ENCODE results near the gene MOCOS.

MOCOS gene

DNA sequence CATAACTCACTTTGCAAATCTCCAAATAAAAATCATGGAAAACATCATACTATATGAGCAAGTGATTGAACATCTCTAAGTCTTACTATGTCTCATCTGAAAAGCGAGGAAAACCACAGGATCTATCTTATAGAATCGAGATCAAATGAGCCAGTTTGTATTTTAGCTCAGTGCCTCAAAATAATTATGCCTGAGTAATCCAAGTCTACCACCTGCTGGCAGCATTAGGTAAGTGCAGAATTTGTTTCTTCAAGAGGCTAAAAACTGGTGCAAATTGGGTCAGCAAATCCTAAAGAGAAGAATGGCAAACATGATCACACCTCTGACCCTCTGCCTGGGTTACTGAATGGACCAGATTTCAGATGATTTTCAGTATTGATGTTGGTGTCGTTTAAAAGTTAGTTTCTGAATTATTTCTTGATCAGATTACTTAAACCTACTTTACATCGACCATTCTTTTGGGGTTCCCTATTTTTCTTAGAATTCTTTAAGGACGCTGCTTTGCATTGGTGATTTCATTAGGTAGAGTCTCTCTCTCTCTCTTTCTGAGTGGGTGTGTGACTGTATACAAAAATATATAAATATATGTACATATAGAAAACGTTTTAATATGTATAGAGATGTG, 97.5 kb downstream of the MOCOS start:
- DNase-seq: peak; percentile 58
- no peaks in the 10 kb centered on the region for H3K9me3 Mint-ChIP-seq
- CTCF ChIA-PET: interaction anchor here (0.6 to 5.8 kb wide), 13 partner anchors 8 to 898 kb away, joined by 3 to 76 read pairs (median 4); partner anchors contain the start of gene SLC39A6
- H3K36me3 Mint-ChIP-seq: no peaks in the 10 kb centered on the region
- no peak overlapping the region for H3K27ac Mint-ChIP-seq
- H3K4me1 Mint-ChIP-seq: no peaks in the 10 kb centered on the region
- H3K4me3 Mint-ChIP-seq: no peak overlapping the region
- peaks cover 33% of the 10 kb centered on the region for H3K27me3 Mint-ChIP-seq

GRCh38 chr18:36287653-36288052, 100.4 kb downstream of the MOCOS start:
- no peaks in the 10 kb centered on the region for H3K4me1 Mint-ChIP-seq
- no peaks in the 10 kb centered on the region for H3K9me3 Mint-ChIP-seq
- peaks cover 30% of the 10 kb centered on the region for H3K27me3 Mint-ChIP-seq
- H3K36me3 Mint-ChIP-seq: no peaks in the 10 kb centered on the region
- no peak overlapping the region for H3K4me3 Mint-ChIP-seq
- no peak for DNase-seq
- CTCF ChIA-PET: interaction anchor here (0.6 to 5.8 kb wide), 2 partner anchors 191 to 271 kb away, joined by 3 to 76 read pairs; no protein-coding TSS in a partner anchor
- H3K27ac Mint-ChIP-seq: no peak overlapping the region

DNA sequence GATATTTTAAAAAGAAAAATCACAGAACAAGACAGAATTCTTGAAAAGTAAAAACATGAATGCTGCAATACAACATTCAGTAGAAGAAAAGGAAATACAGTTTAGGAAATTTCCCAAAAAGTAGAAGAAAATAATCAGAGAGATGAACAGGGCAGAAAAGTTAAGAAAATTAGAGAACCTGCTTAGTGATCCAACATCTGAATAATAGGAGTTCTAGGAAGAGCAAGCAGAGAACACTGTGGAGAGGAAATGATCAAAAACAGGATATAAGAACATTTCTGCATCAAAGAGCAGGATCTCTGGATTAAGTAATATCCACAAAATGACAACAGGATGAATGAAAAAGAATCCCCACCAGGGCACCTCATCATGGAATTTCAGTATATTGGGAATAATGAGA, 101.4 kb downstream of the MOCOS start:
- CTCF ChIA-PET: no interaction called here
- Mint-ChIP-seq H3K27me3 (peaks cover 27% of the 10 kb centered on the region), H3K36me3 (no peaks in the 10 kb centered on the region), H3K27ac (no peak overlapping the region), H3K4me3 (no peak overlapping the region), H3K9me3 (no peaks in the 10 kb centered on the region), H3K4me1 (no peaks in the 10 kb centered on the region)
- no peak for DNase-seq

GRCh38 chr18:36294031-36294430, 106.7 kb downstream of the MOCOS start:
- Mint-ChIP-seq H3K27ac (no peak overlapping the region), H3K36me3 (peaks cover under 1% of the 10 kb centered on the region), H3K9me3 (no peaks in the 10 kb centered on the region), H3K4me1 (no peaks in the 10 kb centered on the region), H3K4me3 (no peak overlapping the region), H3K27me3 (peaks cover 25% of the 10 kb centered on the region)
- CTCF ChIA-PET: interaction anchor here (1.7 kb wide), 1 partner anchor 9 kb away, joined by 4 read pairs; no protein-coding TSS in a partner anchor
- DNase-seq: no peak

GRCh38 chr18:36295214-36295613, 107.9 kb downstream of the MOCOS start:
- CTCF ChIA-PET: no interaction called here
- Mint-ChIP-seq H3K27ac (no peak overlapping the region), H3K9me3 (no peaks in the 10 kb centered on the region), H3K4me1 (no peaks in the 10 kb centered on the region), H3K4me3 (no peak overlapping the region), H3K27me3 (peaks cover 31% of the 10 kb centered on the region), H3K36me3 (peaks cover 2% of the 10 kb centered on the region)
- no peak for DNase-seq

GRCh38 chr18:36295880-36296301, 108.6 kb downstream of the MOCOS start:
- no peak for DNase-seq
- H3K27ac Mint-ChIP-seq: no peak overlapping the region
- CTCF ChIA-PET: interaction anchor here (0.6 kb wide), 1 partner anchor 1116 kb away, joined by 3 read pairs; no protein-coding TSS in a partner anchor
- H3K4me3 Mint-ChIP-seq: no peak overlapping the region
- H3K36me3 Mint-ChIP-seq: peaks cover 2% of the 10 kb centered on the region
- H3K9me3 Mint-ChIP-seq: no peaks in the 10 kb centered on the region
- H3K27me3 Mint-ChIP-seq: peaks cover 38% of the 10 kb centered on the region
- H3K4me1 Mint-ChIP-seq: no peaks in the 10 kb centered on the region

GRCh38 chr18:36296650-36297416, 109.5 kb downstream of the MOCOS start:
- no peak overlapping the region for H3K27ac Mint-ChIP-seq
- peaks cover 41% of the 10 kb centered on the region for H3K27me3 Mint-ChIP-seq

DNA sequence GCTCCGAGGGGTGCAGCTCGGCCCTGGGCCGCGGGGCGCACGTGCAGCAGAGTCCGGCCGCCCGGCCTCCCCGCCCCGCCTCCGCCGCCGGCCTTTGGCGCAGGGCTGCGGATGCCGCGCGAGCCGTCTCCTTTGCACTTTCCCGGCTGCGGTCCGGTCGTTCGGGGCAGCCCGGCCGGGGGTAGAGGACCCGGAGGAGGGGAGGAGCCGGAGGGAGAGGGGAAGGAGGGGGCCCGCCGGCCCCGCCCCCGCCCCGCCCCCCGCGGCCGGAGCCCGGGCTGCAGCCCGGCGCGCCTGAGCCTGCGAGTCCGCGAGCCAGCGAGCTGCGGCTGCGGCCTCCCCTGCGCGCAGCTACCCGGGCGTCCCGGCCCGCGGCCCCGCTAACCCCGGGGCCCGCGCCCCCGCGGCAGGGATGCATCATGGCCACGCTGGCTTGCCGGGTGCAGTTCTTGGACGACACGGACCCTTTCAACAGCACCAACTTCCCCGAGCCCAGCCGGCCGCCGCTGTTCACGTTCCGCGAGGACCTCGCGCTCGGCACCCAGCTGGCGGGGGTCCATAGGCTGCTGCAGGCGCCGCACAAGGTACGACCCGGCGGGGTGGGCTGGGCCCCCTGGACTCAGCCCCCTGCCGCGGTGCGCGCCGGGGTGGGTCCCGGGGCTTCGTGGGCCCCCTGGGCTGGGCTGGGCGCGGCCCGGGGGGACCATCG, 110.3 kb downstream of the MOCOS start, which contains the start of gene FHOD3:
TSS of gene FHOD3 (plus strand) at position 297 of the 709 bp plus-strand sequence. CDS start at position 420, 123 bp downstream.
- Mint-ChIP-seq H3K4me1 (no peaks in the 10 kb centered on the region), H3K4me3 (no peak within 1 kb of the TSS), H3K9me3 (no peaks in the 10 kb centered on the region), H3K27ac (no peak within 1 kb of the TSS), H3K36me3 (peaks cover 2% of the 10 kb centered on the region), H3K27me3 (peaks cover 44% of the 10 kb centered on the region)
- DNase-seq: peak; percentile 25
- CTCF ChIA-PET: no interaction called here

More at GRCh38 chr18:36296650-36297416, 109.5 kb downstream of the MOCOS start:
- peak; percentile 22 for DNase-seq
- Mint-ChIP-seq H3K9me3 (no peaks in the 10 kb centered on the region), H3K4me1 (no peaks in the 10 kb centered on the region), H3K36me3 (peaks cover 2% of the 10 kb centered on the region), H3K4me3 (no peak overlapping the region)
- CTCF ChIA-PET: no interaction called here

DNA sequence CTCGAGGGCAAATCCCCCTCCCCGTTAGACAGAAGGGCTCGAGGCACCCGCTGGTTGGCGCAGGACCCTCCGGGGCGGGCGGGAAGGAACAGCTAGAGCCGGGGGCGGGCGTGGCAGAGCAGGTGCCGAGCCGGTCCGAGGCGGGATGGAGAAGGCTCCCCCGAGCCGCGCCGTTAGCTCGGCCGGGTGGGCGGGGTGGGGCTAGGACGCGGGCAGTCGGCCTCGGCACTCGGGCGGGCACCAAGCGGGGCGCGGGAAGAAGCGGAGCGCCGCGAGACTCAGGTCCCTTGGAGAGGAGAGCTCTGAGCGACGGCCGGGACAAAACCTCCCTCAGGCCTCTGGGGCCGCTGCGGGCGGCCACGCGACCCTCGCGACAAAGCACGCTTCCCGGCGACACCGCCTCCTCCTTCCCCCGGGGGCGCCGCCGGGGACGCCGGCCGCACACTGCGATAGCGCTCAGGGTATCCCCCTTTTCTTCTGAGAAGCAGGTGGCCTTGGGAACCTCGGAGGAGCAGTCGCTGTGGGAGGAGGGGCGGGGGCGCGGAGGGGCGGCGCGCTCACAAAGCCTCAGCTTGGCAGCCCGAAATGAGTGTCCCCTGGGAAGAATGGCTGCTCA, 110.9 kb downstream of the MOCOS start:
- Mint-ChIP-seq H3K27ac (no peak overlapping the region), H3K9me3 (no peaks in the 10 kb centered on the region), H3K36me3 (peaks cover 2% of the 10 kb centered on the region), H3K27me3 (peaks cover 45% of the 10 kb centered on the region), H3K4me3 (no peak overlapping the region), H3K4me1 (no peaks in the 10 kb centered on the region)
- DNase-seq: no peak
- CTCF ChIA-PET: no interaction called here

- no peak for DNase-seq
- Mint-ChIP-seq H3K4me3 (no peak overlapping the region), H3K4me1 (no peaks in the 10 kb centered on the region), H3K36me3 (peaks cover 2% of the 10 kb centered on the region), H3K27ac (no peak overlapping the region), H3K9me3 (no peaks in the 10 kb centered on the region), H3K27me3 (peaks cover 51% of the 10 kb centered on the region)
- CTCF ChIA-PET: no interaction called here
These were observed 111.7 kb downstream of the MOCOS start for GRCh38 chr18:36299015-36299414.

GRCh38 chr18:36300211-36300610, 112.9 kb downstream of the MOCOS start:
- H3K4me3 Mint-ChIP-seq: no peak overlapping the region
- peaks cover 51% of the 10 kb centered on the region for H3K27me3 Mint-ChIP-seq
- H3K27ac Mint-ChIP-seq: no peak overlapping the region
- peaks cover 2% of the 10 kb centered on the region for H3K36me3 Mint-ChIP-seq
- no peaks in the 10 kb centered on the region for H3K4me1 Mint-ChIP-seq
- no peak for DNase-seq
- H3K9me3 Mint-ChIP-seq: no peaks in the 10 kb centered on the region
- CTCF ChIA-PET: interaction anchor here (0.6 kb wide), 1 partner anchor 12 kb away, joined by 3 read pairs; no protein-coding TSS in a partner anchor

DNA sequence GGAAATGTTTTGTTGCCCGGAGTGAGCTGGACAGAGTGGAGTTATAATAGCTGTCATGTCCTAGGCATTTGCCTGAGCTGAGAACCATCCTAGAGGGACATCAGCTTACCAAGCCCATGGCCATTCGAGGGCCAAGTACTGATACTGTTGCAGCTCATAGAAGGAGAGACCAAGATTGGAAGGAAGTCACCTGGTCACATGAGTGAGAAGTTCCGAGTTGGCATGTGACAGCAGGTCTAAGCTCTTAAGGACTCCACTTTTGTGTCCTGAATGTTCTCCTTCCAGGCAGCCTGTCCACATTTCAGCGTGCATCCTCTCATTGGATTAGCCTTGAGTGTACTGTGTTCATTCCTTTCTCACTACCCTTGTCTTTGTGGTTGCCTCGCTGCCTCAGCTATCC, 114.6 kb downstream of the MOCOS start:
- no peak for DNase-seq
- H3K4me3 Mint-ChIP-seq: no peak overlapping the region
- H3K36me3 Mint-ChIP-seq: peaks cover 2% of the 10 kb centered on the region
- CTCF ChIA-PET: interaction anchor here (0.9 kb wide), 1 partner anchor 18 kb away, joined by 3 read pairs; no protein-coding TSS in a partner anchor
- H3K4me1 Mint-ChIP-seq: no peaks in the 10 kb centered on the region
- H3K27me3 Mint-ChIP-seq: peaks cover 61% of the 10 kb centered on the region
- H3K27ac Mint-ChIP-seq: no peak overlapping the region
- no peaks in the 10 kb centered on the region for H3K9me3 Mint-ChIP-seq

GRCh38 chr18:36302676-36303075, 115.4 kb downstream of the MOCOS start:
- Mint-ChIP-seq H3K4me1 (no peaks in the 10 kb centered on the region), H3K27ac (no peak overlapping the region), H3K4me3 (no peak overlapping the region), H3K9me3 (no peaks in the 10 kb centered on the region), H3K27me3 (peaks cover 63% of the 10 kb centered on the region), H3K36me3 (peaks cover 2% of the 10 kb centered on the region)
- CTCF ChIA-PET: interaction anchor here (0.6 kb wide), 1 partner anchor 554 kb away, joined by 3 read pairs; no protein-coding TSS in a partner anchor
- no peak for DNase-seq
